ENCODE data around the gene GABRD. TPM values are rescaled to one million over a fixed set of nuclear protein-coding genes. Genes with fewer than 3 reads are reported as not detected.
A peak's percentile ranks its signal among the peaks of the same experiment; 100 is the strongest.

The GABRD gene
- total and polyA plus RNA-seq, 2 of the 13 experiments (the other 11 are each of a cell fraction or from before 2014, with no cell fraction given), result not detected

DNA sequence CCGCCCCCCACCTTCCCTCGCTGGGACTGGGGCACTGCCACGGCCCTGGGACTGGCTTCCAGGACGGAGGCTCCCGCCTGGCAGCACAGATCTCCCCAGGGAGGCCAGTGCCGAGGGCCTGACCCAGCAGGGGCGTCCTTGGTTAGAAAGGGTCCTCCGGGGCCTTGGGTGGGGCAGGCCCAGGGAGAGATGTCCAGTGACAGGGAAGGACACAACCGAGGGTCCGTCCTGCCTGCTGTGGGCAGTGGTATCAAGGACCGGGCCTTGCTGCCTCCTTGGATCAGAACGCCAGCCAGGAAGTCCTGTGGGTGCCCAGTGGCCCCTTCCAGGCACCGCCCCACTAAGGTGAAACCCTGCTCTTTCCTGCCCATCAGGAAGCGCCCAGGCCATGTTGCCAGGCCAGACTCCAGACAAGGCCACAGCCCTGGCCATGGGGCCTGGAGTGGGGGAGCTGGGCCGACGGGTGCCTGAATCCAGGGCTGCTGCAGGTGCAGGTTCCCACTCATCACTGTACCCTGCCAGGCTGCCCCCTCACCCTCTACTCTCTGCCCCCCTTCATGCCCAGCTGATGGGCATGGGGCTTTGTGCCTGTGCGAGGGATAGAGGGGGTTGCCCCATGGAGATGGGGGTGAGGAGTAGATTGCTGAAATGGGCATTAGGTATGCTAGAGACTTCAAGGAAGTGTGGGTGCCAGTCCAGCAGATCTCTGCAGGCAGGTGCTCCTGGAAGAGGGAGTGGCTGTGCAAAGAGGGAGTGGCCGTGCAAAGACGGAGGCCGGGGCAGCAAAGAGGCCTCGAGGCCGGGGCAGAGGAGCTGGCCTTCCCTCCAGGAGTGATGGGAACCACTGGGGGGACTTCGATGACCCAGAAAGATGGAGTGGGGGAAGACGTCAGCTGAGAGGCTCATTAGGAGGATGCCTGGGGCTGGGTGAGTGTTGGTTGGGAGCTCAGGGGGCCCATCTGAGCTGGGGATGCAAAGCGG, 28.9 kb downstream of the GABRD start (continued):
- TF ChIP-seq, protein P1, sequence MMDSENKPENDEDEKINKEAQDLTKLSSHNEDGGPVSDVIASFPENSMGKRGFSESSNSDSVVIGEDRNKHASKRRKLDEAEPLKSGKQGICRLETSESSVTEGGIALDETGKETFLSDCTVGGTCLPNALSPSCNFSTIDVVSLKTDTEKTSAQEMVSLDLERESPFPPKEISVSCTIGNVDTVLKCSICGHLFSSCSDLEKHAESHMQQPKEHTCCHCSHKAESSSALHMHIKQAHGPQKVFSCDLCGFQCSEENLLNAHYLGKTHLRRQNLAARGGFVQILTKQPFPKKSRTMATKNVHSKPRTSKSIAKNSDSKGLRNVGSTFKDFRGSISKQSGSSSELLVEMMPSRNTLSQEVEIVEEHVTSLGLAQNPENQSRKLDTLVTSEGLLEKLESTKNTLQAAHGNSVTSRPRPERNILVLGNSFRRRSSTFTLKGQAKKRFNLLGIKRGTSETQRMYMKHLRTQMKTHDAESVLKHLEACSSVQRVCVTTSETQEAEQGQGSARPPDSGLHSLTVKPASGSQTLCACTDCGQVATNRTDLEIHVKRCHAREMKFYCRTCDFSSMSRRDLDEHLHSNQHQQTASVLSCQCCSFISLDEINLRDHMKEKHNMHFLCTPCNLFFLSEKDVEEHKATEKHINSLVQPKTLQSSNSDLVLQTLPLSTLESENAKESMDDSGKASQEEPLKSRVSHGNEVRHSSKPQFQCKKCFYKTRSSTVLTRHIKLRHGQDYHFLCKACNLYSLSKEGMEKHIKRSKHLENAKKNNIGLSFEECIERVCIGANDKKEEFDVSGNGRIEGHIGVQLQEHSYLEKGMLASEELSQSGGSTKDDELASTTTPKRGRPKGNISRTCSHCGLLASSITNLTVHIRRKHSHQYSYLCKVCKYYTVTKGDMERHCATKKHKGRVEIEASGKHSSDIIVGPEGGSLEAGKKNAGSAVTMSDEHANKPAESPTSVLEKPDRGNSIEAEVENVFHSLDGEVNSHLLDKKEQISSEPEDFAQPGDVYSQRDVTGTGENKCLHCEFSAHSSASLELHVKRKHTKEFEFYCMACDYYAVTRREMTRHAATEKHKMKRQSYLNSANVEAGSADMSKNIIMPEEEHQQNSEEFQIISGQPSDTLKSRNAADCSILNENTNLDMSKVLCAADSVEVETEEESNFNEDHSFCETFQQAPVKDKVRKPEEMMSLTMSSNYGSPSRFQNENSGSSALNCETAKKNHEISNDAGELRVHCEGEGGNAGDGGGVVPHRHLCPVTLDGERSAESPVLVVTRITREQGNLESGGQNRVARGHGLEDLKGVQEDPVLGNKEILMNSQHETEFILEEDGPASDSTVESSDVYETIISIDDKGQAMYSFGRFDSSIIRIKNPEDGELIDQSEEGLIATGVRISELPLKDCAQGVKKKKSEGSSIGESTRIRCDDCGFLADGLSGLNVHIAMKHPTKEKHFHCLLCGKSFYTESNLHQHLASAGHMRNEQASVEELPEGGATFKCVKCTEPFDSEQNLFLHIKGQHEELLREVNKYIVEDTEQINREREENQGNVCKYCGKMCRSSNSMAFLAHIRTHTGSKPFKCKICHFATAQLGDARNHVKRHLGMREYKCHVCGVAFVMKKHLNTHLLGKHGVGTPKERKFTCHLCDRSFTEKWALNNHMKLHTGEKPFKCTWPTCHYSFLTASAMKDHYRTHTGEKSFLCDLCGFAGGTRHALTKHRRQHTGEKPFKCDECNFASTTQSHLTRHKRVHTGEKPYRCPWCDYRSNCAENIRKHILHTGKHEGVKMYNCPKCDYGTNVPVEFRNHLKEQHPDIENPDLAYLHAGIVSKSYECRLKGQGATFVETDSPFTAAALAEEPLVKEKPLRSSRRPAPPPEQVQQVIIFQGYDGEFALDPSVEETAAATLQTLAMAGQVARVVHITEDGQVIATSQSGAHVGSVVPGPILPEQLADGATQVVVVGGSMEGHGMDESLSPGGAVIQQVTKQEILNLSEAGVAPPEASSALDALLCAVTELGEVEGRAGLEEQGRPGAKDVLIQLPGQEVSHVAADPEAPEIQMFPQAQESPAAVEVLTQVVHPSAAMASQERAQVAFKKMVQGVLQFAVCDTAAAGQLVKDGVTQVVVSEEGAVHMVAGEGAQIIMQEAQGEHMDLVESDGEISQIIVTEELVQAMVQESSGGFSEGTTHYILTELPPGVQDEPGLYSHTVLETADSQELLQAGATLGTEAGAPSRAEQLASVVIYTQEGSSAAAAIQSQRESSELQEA (CRISPR knock-in tag; IDR thresholded peaks at IDR 0.05; ENCODE audit: not compliant biosample characterization), result no peak
- TF ChIP-seq ZNF556 (CRISPR knock-in tag; IDR thresholded peaks at IDR 0.05; ENCODE audit: borderline replicate concordance) (no peak), SYNCRIP (IDR thresholded peaks at IDR 0.05; ENCODE audit: insufficient read depth, low read depth, low read length) (no peak), ZNF790 (CRISPR knock-in tag; IDR thresholded peaks at IDR 0.05; ENCODE audit: borderline replicate concordance) (no peak; the same call in 1 of the 2 replicates), ZBTB42 (CRISPR knock-in tag; IDR thresholded peaks at IDR 0.05) (0 out of 2 replicates have a peak, but pooled peaks have one; percentile 39), ZBTB1 (CRISPR knock-in tag; IDR thresholded peaks at IDR 0.05; ENCODE audit: borderline replicate concordance) (no peak), POLR2G (IDR thresholded peaks at IDR 0.05; ENCODE audit: low read depth, low read length) (no peak), ZFP37 (CRISPR knock-in tag; IDR thresholded peaks at IDR 0.05; ENCODE audit: borderline replicate concordance) (no peak), ZNF138 (CRISPR knock-in tag; IDR thresholded peaks at IDR 0.05; ENCODE audit: low read depth) (0 out of 2 replicates have a peak, but pooled peaks have one; percentile 14), U2AF2 (IDR thresholded peaks at IDR 0.05; ENCODE audit: low read depth, low read length) (no peak)
- TF ChIP-seq, protein P2, sequence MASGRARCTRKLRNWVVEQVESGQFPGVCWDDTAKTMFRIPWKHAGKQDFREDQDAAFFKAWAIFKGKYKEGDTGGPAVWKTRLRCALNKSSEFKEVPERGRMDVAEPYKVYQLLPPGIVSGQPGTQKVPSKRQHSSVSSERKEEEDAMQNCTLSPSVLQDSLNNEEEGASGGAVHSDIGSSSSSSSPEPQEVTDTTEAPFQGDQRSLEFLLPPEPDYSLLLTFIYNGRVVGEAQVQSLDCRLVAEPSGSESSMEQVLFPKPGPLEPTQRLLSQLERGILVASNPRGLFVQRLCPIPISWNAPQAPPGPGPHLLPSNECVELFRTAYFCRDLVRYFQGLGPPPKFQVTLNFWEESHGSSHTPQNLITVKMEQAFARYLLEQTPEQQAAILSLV (CRISPR knock-in tag; IDR thresholded peaks at IDR 0.05; ENCODE audit: borderline replicate concordance), result no peak
- TF ChIP-seq, protein P3, sequence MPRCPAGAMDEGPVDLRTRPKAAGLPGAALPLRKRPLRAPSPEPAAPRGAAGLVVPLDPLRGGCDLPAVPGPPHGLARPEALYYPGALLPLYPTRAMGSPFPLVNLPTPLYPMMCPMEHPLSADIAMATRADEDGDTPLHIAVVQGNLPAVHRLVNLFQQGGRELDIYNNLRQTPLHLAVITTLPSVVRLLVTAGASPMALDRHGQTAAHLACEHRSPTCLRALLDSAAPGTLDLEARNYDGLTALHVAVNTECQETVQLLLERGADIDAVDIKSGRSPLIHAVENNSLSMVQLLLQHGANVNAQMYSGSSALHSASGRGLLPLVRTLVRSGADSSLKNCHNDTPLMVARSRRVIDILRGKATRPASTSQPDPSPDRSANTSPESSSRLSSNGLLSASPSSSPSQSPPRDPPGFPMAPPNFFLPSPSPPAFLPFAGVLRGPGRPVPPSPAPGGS (CRISPR knock-in tag; IDR thresholded peaks at IDR 0.05), result 0 out of 2 replicates have a peak, but pooled peaks have one; percentile 2
- TF ChIP-seq, protein P4, sequence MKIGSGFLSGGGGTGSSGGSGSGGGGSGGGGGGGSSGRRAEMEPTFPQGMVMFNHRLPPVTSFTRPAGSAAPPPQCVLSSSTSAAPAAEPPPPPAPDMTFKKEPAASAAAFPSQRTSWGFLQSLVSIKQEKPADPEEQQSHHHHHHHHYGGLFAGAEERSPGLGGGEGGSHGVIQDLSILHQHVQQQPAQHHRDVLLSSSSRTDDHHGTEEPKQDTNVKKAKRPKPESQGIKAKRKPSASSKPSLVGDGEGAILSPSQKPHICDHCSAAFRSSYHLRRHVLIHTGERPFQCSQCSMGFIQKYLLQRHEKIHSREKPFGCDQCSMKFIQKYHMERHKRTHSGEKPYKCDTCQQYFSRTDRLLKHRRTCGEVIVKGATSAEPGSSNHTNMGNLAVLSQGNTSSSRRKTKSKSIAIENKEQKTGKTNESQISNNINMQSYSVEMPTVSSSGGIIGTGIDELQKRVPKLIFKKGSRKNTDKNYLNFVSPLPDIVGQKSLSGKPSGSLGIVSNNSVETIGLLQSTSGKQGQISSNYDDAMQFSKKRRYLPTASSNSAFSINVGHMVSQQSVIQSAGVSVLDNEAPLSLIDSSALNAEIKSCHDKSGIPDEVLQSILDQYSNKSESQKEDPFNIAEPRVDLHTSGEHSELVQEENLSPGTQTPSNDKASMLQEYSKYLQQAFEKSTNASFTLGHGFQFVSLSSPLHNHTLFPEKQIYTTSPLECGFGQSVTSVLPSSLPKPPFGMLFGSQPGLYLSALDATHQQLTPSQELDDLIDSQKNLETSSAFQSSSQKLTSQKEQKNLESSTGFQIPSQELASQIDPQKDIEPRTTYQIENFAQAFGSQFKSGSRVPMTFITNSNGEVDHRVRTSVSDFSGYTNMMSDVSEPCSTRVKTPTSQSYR (CRISPR knock-in tag; IDR thresholded peaks at IDR 0.05; ENCODE audit: borderline replicate concordance), result peak; percentile 36; the same call in 1 of the 2 replicates

Measured in HepG2 (cell line).